Naive B cell (primary cell): ENCODE measurements around the gene APC2. TPM values are rescaled to one million over a fixed set of nuclear protein-coding genes. Genes with fewer than 3 reads are reported as not detected.

Experiments
- ATAC-seq, 2 donors: fragments of 150-1000 bp; cut with Tn5 transposase; 2 replicates each; pipeline ENCODE4 v1.10.0; 2021; ENCODE audit warnings: low read depth in 2 of 2, mild to moderate bottlenecking in 2 of 2, moderate library complexity in 2 of 2
- DNase-seq: peaks from one replicate; pipeline ENCODE4 v3.0.0; 2022
- H3K27ac Mint-ChIP-seq, 6 donors: one replicate each; pipeline ENCODE4 v1.8.0; 2020 to 2022; ENCODE audit warnings: mild to moderate bottlenecking in 6 of 6, mixed read lengths in 6 of 6, moderate library complexity in 5 of 6, inconsistent platforms in 2 of 6
- H3K27me3 Mint-ChIP-seq, 3 donors: one replicate each; pipeline ENCODE4 v1.8.0; 2021 to 2022; ENCODE audit warnings: mixed read lengths in 3 of 3, mild to moderate bottlenecking in 1 of 3
- H3K36me3 Mint-ChIP-seq, 2 donors: one replicate each; pipeline ENCODE4 v1.8.0; 2020 to 2022; ENCODE audit warnings: mixed read lengths in 2 of 2, inconsistent platforms in 1 of 2, mild to moderate bottlenecking in 1 of 2
- H3K4me1 Mint-ChIP-seq, 3 donors: one replicate each; pipeline ENCODE4 v1.8.0; 2020 to 2022; ENCODE audit warnings: mixed read lengths in 3 of 3, inconsistent platforms in 1 of 3, mild to moderate bottlenecking in 1 of 3, moderate library complexity in 1 of 3
- H3K4me3 Mint-ChIP-seq, 8 donors: one replicate each; pipeline ENCODE4 v1.8.0; 2020 to 2022; ENCODE audit warnings: mild to moderate bottlenecking in 8 of 8, mixed read lengths in 8 of 8, moderate library complexity in 8 of 8, inconsistent platforms in 2 of 8
- H3K9me3 Mint-ChIP-seq, 7 donors: one replicate each; pipeline ENCODE4 v1.8.0; 2020 to 2022; ENCODE audit warnings: mixed read lengths in 7 of 7, mild to moderate bottlenecking in 5 of 7, inconsistent platforms in 2 of 7, moderate library complexity in 1 of 7
- polyA plus RNA-seq, 6 donors: library from polyadenylated mRNA; unstranded; fragments of 300-500 nt; fragmentation: Illumina TruSeq; gene quantifications; one replicate each; pipeline ENCODE4 v1.2.3, GENCODE V29; 2021; ENCODE audit warnings: low read depth in 6 of 6

The APC2 gene
- polyA plus RNA-seq, 6 donors from 2014 or later, result 0.03 TPM; not detected in 5

- no peaks in the 10 kb centered on the region for H3K9me3 Mint-ChIP-seq
- H3K36me3 Mint-ChIP-seq, result no peaks in the 10 kb centered on the region
- peak in 1 of 2 donors; percentile 11 for ATAC-seq
- peaks cover 3 to 6% (median 4%) of the 10 kb centered on the region in 3 donors for H3K4me1 Mint-ChIP-seq
- DNase-seq, result no peak
- no peak overlapping the region for H3K27ac Mint-ChIP-seq
- H3K27me3 Mint-ChIP-seq, result peaks cover 0 to 10% (median 0%) of the 10 kb centered on the region in 3 donors
- H3K4me3 Mint-ChIP-seq, result no peak overlapping the region
Observed at GRCh38 chr19:1465191-1466016, 15.5 kb downstream of the APC2 start.

- peaks cover 0 to 10% (median 0%) of the 10 kb centered on the region in 3 donors for H3K27me3 Mint-ChIP-seq
- peaks cover 3 to 6% (median 4%) of the 10 kb centered on the region in 3 donors for H3K4me1 Mint-ChIP-seq
- DNase-seq, result no peak
- no peak for ATAC-seq
- H3K4me3 Mint-ChIP-seq, result no peak overlapping the region
- H3K27ac Mint-ChIP-seq, result no peak overlapping the region
- H3K36me3 Mint-ChIP-seq, result no peaks in the 10 kb centered on the region
- no peaks in the 10 kb centered on the region for H3K9me3 Mint-ChIP-seq
Observed at GRCh38 chr19:1466018-1466460, 16.1 kb downstream of the APC2 start.

- Mint-ChIP-seq H3K4me1 (peaks cover 4 to 6% (median 5%) of the 10 kb centered on the region in 3 donors), H3K36me3 (no peaks in the 10 kb centered on the region), H3K4me3 (peak overlapping the region in 2 of 8 donors; percentile 13 to 25), H3K27me3 (peaks cover 0 to 11% (median 0%) of the 10 kb centered on the region in 3 donors), H3K27ac (peak overlapping the region in 1 of 6 donors; percentile 47), H3K9me3 (no peaks in the 10 kb centered on the region)
- ATAC-seq, result no peak
- no peak for DNase-seq
Observed at GRCh38 chr19:1466461-1467214, 16.7 kb downstream of the APC2 start.

GRCh38 chr19:1467215-1467489, 17.2 kb downstream of the APC2 start:
- ATAC-seq (no peak), DNase-seq (no peak)
- Mint-ChIP-seq H3K9me3 (no peaks in the 10 kb centered on the region), H3K4me1 (peaks cover 4 to 9% (median 6%) of the 10 kb centered on the region in 3 donors), H3K27me3 (peaks cover 0 to 16% (median 0%) of the 10 kb centered on the region in 3 donors), H3K36me3 (no peaks in the 10 kb centered on the region), H3K4me3 (no peak overlapping the region), H3K27ac (no peak overlapping the region)

GRCh38 chr19:1467490-1468273, 17.8 kb downstream of the APC2 start:
- DNase-seq, result no peak
- Mint-ChIP-seq H3K9me3 (no peaks in the 10 kb centered on the region), H3K4me3 (peak overlapping the region in 2 of 8 donors; percentile 35 to 50), H3K27ac (no peak overlapping the region), H3K27me3 (peaks cover 0 to 16% (median 0%) of the 10 kb centered on the region in 3 donors), H3K4me1 (peaks cover 4 to 13% (median 6%) of the 10 kb centered on the region in 3 donors), H3K36me3 (no peaks in the 10 kb centered on the region)
- ATAC-seq, result no peak

- ATAC-seq (no peak), DNase-seq (no peak)
- Mint-ChIP-seq H3K4me1 (peaks cover 5 to 16% (median 6%) of the 10 kb centered on the region in 3 donors), H3K4me3 (peak overlapping the region in 6 of 8 donors; percentile 25 to 82 (median 60)), H3K27me3 (peaks cover 0 to 16% (median 0%) of the 10 kb centered on the region in 3 donors), H3K9me3 (no peaks in the 10 kb centered on the region), H3K36me3 (no peaks in the 10 kb centered on the region), H3K27ac (no peak overlapping the region)
Observed at GRCh38 chr19:1468274-1468820, 18.4 kb downstream of the APC2 start.

GRCh38 chr19:1468821-1469254, 18.9 kb downstream of the APC2 start:
- Mint-ChIP-seq H3K36me3 (no peaks in the 10 kb centered on the region), H3K4me1 (peaks cover 6 to 16% (median 7%) of the 10 kb centered on the region in 3 donors), H3K27ac (no peak overlapping the region), H3K27me3 (peaks cover 0 to 16% (median 0%) of the 10 kb centered on the region in 3 donors), H3K4me3 (peak overlapping the region in 6 of 8 donors; percentile 30 to 77 (median 52)), H3K9me3 (no peaks in the 10 kb centered on the region)
- DNase-seq (no peak), ATAC-seq (peak; percentile 15 to 17)

GRCh38 chr19:1469255-1470054, 19.5 kb downstream of the APC2 start:
- ATAC-seq (peak; percentile 28 to 29), DNase-seq (no peak)
- Mint-ChIP-seq H3K27me3 (peaks cover 0 to 16% (median 0%) of the 10 kb centered on the region in 3 donors), H3K36me3 (no peaks in the 10 kb centered on the region), H3K4me3 (peak overlapping the region in 4 of 8 donors; percentile 54 to 89 (median 81)), H3K9me3 (no peaks in the 10 kb centered on the region), H3K4me1 (peaks cover 6 to 16% (median 7%) of the 10 kb centered on the region in 3 donors), H3K27ac (no peak overlapping the region)

- Mint-ChIP-seq H3K27ac (peak overlapping the region in 1 of 6 donors; percentile 63), H3K27me3 (peaks cover 0 to 16% (median 0%) of the 10 kb centered on the region in 3 donors), H3K9me3 (no peaks in the 10 kb centered on the region), H3K4me3 (peak overlapping the region; percentile 54 to 90 (median 81)), H3K4me1 (peaks cover 6 to 16% (median 7%) of the 10 kb centered on the region in 3 donors), H3K36me3 (no peaks in the 10 kb centered on the region)
- DNase-seq, result no peak
- no peak for ATAC-seq
Observed at GRCh38 chr19:1470055-1470304, 20.1 kb downstream of the APC2 start.

GRCh38 chr19:1470305-1471009, 20.5 kb downstream of the APC2 start:
- no peaks in the 10 kb centered on the region for H3K9me3 Mint-ChIP-seq
- H3K27me3 Mint-ChIP-seq, result peaks cover 0 to 16% (median 0%) of the 10 kb centered on the region in 3 donors
- no peaks in the 10 kb centered on the region for H3K36me3 Mint-ChIP-seq
- ATAC-seq, result peak; percentile 62 to 70
- DNase-seq, result peak; percentile 58
- peak overlapping the region; percentile 54 to 90 (median 81) for H3K4me3 Mint-ChIP-seq
- peaks cover 6 to 16% (median 7%) of the 10 kb centered on the region in 3 donors for H3K4me1 Mint-ChIP-seq
- no peak overlapping the region for H3K27ac Mint-ChIP-seq

GRCh38 chr19:1471010-1471514, 21.1 kb downstream of the APC2 start:
- H3K9me3 Mint-ChIP-seq, result no peaks in the 10 kb centered on the region
- peak overlapping the region in 1 of 6 donors; percentile 39 for H3K27ac Mint-ChIP-seq
- no peak for DNase-seq
- H3K4me3 Mint-ChIP-seq, result peak overlapping the region; percentile 40 to 89 (median 78)
- H3K4me1 Mint-ChIP-seq, result peaks cover 6 to 16% (median 7%) of the 10 kb centered on the region in 3 donors
- peaks cover 0 to 16% (median 0%) of the 10 kb centered on the region in 3 donors for H3K27me3 Mint-ChIP-seq
- peak; percentile 14 to 18 for ATAC-seq
- H3K36me3 Mint-ChIP-seq, result no peaks in the 10 kb centered on the region
